Memory B cell (primary cell): Measurements from ENCODE around the gene PAIP2B.

Source experiments
- ATAC-seq: fragments of 150-1000 bp; cut with Tn5 transposase; 2 replicates; pipeline ENCODE4 v1.10.0; 2021; ENCODE audit warnings: low read depth, mild to moderate bottlenecking, moderate library complexity
- DNase-seq, 2 donors: peaks; one replicate each; pipeline ENCODE4 v3.0.0; 2022; ENCODE audit warnings: low spot score in 2 of 2
- H3K27ac Mint-ChIP-seq: one replicate; pipeline ENCODE4 v1.8.0; 2022; ENCODE audit warnings: mild to moderate bottlenecking, moderate library complexity, mixed read lengths
- H3K27me3 Mint-ChIP-seq: one replicate; pipeline ENCODE4 v1.8.0; 2022; ENCODE audit warnings: mixed read lengths
- H3K36me3 Mint-ChIP-seq: one replicate; pipeline ENCODE4 v1.8.0; 2022; ENCODE audit warnings: mild to moderate bottlenecking, mixed read lengths
- H3K4me1 Mint-ChIP-seq: one replicate; pipeline ENCODE4 v1.8.0; 2022; ENCODE audit warnings: mixed read lengths
- H3K4me3 Mint-ChIP-seq: one replicate; pipeline ENCODE4 v1.8.0; 2022; ENCODE audit warnings: mild to moderate bottlenecking, moderate library complexity, mixed read lengths
- H3K9me3 Mint-ChIP-seq: one replicate; pipeline ENCODE4 v1.8.0; 2022; ENCODE audit warnings: mixed read lengths

The PAIP2B gene

DNA sequence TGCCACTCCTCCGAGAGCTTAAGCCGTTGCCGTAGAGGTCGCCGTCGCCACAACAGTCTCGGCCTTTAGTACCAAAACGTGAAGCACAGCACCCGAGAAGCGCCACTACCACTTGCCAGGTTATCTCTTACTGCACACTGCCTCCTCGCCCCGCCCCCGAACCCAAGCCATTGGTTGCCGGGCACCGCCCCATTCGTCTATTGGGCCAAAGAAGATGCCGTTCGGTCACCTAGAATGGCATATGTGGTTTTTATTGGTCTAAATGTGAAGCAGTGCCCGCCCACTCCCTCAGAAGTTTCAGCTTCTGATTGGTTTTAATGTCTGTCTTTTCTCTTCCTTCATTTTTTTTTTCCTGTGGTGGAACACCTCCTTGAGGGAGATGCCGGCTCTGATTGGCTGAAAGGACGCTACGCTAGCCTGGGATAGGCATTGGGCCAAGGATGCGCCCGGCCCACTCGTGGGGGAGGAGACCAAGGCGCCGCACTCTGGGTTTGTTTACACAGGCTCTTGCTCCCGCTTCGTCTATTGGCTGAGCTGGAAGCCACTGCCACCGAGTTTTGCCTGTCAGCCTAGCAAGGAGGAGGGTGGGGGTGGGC, at the start of gene PAIP2B:
TSS of gene PAIP2B (minus strand) at position 139 of the 596 bp plus-strand sequence. CDS start 24,514 bp downstream, outside the sequence.
- peak; percentile 87 to 95 for DNase-seq
- Mint-ChIP-seq H3K9me3 (no peaks in the 10 kb centered on the region), H3K27me3 (no peaks in the 10 kb centered on the region), H3K36me3 (peaks cover 3% of the 10 kb centered on the region), H3K27ac (peak within 1 kb of the TSS; percentile 80), H3K4me1 (peaks cover 17% of the 10 kb centered on the region), H3K4me3 (peak within 1 kb of the TSS; percentile 95)
- ATAC-seq = peak; percentile 84

GRCh38 chr2:71275939-71276310, 49.0 kb upstream of the PAIP2B start:
- Mint-ChIP-seq H3K36me3 (peaks cover 2% of the 10 kb centered on the region), H3K4me3 (peak overlapping the region; percentile 74), H3K4me1 (peaks cover 5% of the 10 kb centered on the region), H3K9me3 (peaks cover 3% of the 10 kb centered on the region), H3K27me3 (peaks cover 36% of the 10 kb centered on the region), H3K27ac (no peak overlapping the region)
- ATAC-seq = peak; percentile 1
- no peak for DNase-seq

GRCh38 chr2:71269511-71270090, 42.7 kb upstream of the PAIP2B start:
- ATAC-seq (no peak), DNase-seq (no peak)
- Mint-ChIP-seq H3K4me1 (no peaks in the 10 kb centered on the region), H3K27ac (no peak overlapping the region), H3K36me3 (no peaks in the 10 kb centered on the region), H3K4me3 (no peak overlapping the region), H3K27me3 (peaks cover 26% of the 10 kb centered on the region), H3K9me3 (no peaks in the 10 kb centered on the region)

DNA sequence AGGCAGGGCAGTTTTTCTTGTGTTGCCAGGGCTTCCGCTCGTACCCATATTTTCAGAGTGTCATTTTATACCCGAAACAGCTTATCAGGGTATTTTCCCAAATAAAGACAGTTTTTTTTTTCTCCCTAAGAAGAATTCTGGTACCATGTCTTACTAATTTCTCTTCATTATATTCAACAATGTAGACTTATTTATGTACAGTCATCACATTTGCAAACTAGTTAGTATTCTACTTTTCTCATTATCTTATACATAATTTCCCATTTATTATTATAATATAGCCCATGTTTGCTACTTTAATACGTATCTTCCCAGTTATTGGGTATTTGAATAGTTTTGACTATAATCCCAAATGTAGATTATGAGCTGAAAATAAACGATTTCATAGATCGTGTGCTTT, 36.5 kb upstream of the PAIP2B start:
- no peak overlapping the region for H3K4me3 Mint-ChIP-seq
- DNase-seq = no peak
- H3K9me3 Mint-ChIP-seq = no peaks in the 10 kb centered on the region
- ATAC-seq = no peak
- H3K27me3 Mint-ChIP-seq = peaks cover 2% of the 10 kb centered on the region
- H3K36me3 Mint-ChIP-seq = no peaks in the 10 kb centered on the region
- no peak overlapping the region for H3K27ac Mint-ChIP-seq
- H3K4me1 Mint-ChIP-seq = no peaks in the 10 kb centered on the region

DNA sequence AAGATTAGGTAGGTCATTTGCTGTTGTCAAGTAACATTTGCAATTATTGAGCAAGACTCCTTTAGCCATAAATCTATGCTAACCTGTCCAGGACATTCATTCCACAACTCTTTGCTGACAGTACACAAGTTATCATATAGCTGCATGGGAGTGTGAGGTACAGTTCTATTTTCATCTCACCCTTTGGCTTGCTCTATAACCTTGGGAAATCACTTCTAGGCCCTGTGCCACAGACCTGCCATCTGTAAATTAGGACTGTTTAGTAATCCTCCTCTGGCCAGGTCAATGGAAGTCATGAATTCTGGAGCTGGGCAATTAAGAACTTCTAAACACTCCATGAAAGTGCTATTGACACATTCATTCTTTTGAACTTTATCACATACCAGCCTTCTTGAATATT, 34.6 kb upstream of the PAIP2B start:
- H3K27ac Mint-ChIP-seq = no peak overlapping the region
- H3K4me1 Mint-ChIP-seq = no peaks in the 10 kb centered on the region
- H3K9me3 Mint-ChIP-seq = no peaks in the 10 kb centered on the region
- ATAC-seq (no peak), DNase-seq (no peak)
- no peak overlapping the region for H3K4me3 Mint-ChIP-seq
- peaks cover under 1% of the 10 kb centered on the region for H3K27me3 Mint-ChIP-seq
- H3K36me3 Mint-ChIP-seq = no peaks in the 10 kb centered on the region

DNA sequence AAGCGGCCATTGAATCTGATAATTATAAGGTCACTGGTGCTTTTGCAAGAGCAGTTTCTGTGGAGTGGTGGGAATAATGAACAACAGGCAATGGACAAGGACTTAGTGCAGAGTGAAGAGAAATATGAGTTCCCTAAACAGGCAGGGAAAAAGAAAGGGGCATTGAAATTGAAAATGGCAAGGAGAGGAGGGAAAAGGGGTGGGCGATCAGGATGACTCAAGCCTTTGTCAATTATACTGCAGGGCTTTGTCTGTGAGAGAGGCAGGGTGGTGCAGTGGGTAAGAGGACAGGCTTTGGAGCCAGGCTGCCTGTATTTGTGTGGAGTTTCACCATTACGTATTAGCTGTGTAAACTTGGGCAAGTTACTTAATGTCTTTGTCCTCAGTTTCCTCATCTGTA, 29.5 kb upstream of the PAIP2B start:
- ATAC-seq = no peak
- H3K27me3 Mint-ChIP-seq = peaks cover 9% of the 10 kb centered on the region

DNA sequence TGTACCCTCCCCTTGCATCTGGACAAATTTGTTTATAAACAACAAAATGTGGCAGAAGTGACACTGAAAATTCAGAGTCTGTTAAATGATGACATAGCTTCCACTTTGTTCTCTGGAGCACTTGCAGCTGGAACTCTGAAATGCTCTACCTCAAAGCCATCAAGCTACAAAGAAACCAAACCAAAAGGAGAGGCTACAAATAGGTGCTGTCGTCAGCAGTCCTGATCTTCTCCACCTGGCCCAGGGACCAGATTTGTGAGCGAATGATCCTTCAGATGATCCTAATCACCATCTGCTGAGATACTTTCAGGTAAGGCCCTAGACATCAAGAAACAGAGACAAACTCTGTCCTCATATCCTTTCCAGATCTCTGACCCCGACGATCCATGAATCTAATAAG, 27.9 kb upstream of the PAIP2B start:
- H3K4me3 Mint-ChIP-seq = no peak overlapping the region
- H3K27me3 Mint-ChIP-seq = peaks cover 9% of the 10 kb centered on the region
- H3K4me1 Mint-ChIP-seq = no peaks in the 10 kb centered on the region
- DNase-seq = no peak
- no peak overlapping the region for H3K27ac Mint-ChIP-seq
- H3K36me3 Mint-ChIP-seq = no peaks in the 10 kb centered on the region
- ATAC-seq = no peak
- H3K9me3 Mint-ChIP-seq = peaks cover 7% of the 10 kb centered on the region

More for the DNA sequence above, 29.5 kb upstream of the PAIP2B start:
- Mint-ChIP-seq H3K4me3 (no peak overlapping the region), H3K9me3 (peaks cover 2% of the 10 kb centered on the region), H3K36me3 (no peaks in the 10 kb centered on the region), H3K27ac (no peak overlapping the region), H3K4me1 (no peaks in the 10 kb centered on the region)
- DNase-seq = no peak

GRCh38 chr2:71254078-71254477, 27.2 kb upstream of the PAIP2B start:
- no peak for ATAC-seq
- no peaks in the 10 kb centered on the region for H3K4me1 Mint-ChIP-seq
- H3K4me3 Mint-ChIP-seq = no peak overlapping the region
- H3K27ac Mint-ChIP-seq = no peak overlapping the region
- no peaks in the 10 kb centered on the region for H3K36me3 Mint-ChIP-seq
- peaks cover 7% of the 10 kb centered on the region for H3K9me3 Mint-ChIP-seq
- no peak for DNase-seq
- peaks cover 9% of the 10 kb centered on the region for H3K27me3 Mint-ChIP-seq

- Mint-ChIP-seq H3K27ac (no peak overlapping the region), H3K27me3 (peaks cover 9% of the 10 kb centered on the region), H3K9me3 (peaks cover 7% of the 10 kb centered on the region), H3K4me1 (no peaks in the 10 kb centered on the region), H3K36me3 (no peaks in the 10 kb centered on the region), H3K4me3 (no peak overlapping the region)
- ATAC-seq (no peak), DNase-seq (no peak)
Measured at GRCh38 chr2:71253476-71253875, 26.6 kb upstream of the PAIP2B start.

- ATAC-seq (no peak), DNase-seq (no peak)
- H3K36me3 Mint-ChIP-seq = no peaks in the 10 kb centered on the region
- no peak overlapping the region for H3K27ac Mint-ChIP-seq
- peaks cover 7% of the 10 kb centered on the region for H3K9me3 Mint-ChIP-seq
- H3K27me3 Mint-ChIP-seq = peaks cover 9% of the 10 kb centered on the region
- no peak overlapping the region for H3K4me3 Mint-ChIP-seq
- no peaks in the 10 kb centered on the region for H3K4me1 Mint-ChIP-seq
Measured at GRCh38 chr2:71252862-71253261, 26.0 kb upstream of the PAIP2B start.

DNA sequence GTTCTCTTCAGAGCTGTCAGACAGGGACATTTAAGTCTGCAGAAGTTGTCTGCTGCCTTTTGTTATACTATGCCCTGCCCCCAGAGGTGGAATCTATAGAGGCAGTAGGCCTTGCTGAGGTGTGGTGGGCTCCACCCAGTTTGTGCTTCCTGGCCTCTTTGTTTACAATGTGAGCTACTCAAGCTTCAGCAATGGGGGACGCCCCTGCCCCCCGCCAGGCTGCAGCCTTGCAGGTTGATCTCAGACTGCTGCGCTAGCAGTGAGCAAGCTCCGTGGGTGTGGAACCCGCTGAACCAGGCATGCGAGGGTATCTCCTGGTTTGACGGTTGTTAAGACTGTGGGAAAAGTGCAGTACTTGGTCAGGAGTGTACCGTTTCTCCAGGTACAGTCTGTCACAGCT, 24.0 kb upstream of the PAIP2B start:
- peaks cover 5% of the 10 kb centered on the region for H3K27me3 Mint-ChIP-seq
- DNase-seq = no peak
- H3K4me1 Mint-ChIP-seq = peaks cover 4% of the 10 kb centered on the region
- H3K27ac Mint-ChIP-seq = no peak overlapping the region
- no peaks in the 10 kb centered on the region for H3K36me3 Mint-ChIP-seq
- no peak overlapping the region for H3K4me3 Mint-ChIP-seq
- H3K9me3 Mint-ChIP-seq = peaks cover 8% of the 10 kb centered on the region
- ATAC-seq = no peak

DNA sequence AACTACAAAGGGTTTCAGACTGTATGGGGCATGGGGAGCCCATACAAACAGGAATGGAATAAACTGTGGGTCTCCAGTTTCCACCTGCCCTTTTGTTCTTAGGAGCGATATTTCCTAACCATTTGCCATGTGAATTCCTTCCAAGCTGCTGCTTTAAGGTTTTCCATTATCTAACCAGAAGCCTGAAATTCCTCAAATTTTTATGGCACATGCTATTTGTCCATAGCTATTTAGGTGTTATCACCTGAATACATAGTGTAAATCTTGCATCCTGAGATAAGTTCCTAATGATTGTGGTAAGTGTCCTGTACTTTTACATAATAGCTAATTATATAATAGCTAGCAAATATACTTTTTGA, 17.4 kb upstream of the PAIP2B start:
- H3K9me3 Mint-ChIP-seq = peaks cover 3% of the 10 kb centered on the region
- no peak for DNase-seq
- no peak overlapping the region for H3K4me3 Mint-ChIP-seq
- no peak for ATAC-seq
- peaks cover 9% of the 10 kb centered on the region for H3K4me1 Mint-ChIP-seq
- H3K36me3 Mint-ChIP-seq = no peaks in the 10 kb centered on the region
- no peak overlapping the region for H3K27ac Mint-ChIP-seq
- H3K27me3 Mint-ChIP-seq = peaks cover 6% of the 10 kb centered on the region

GRCh38 chr2:71243634-71244301, 16.9 kb upstream of the PAIP2B start:
- peaks cover 3% of the 10 kb centered on the region for H3K9me3 Mint-ChIP-seq
- H3K27ac Mint-ChIP-seq = no peak overlapping the region
- ATAC-seq = no peak
- peaks cover 6% of the 10 kb centered on the region for H3K27me3 Mint-ChIP-seq
- H3K4me1 Mint-ChIP-seq = peaks cover 9% of the 10 kb centered on the region
- no peak overlapping the region for H3K4me3 Mint-ChIP-seq
- no peak for DNase-seq
- no peaks in the 10 kb centered on the region for H3K36me3 Mint-ChIP-seq

DNA sequence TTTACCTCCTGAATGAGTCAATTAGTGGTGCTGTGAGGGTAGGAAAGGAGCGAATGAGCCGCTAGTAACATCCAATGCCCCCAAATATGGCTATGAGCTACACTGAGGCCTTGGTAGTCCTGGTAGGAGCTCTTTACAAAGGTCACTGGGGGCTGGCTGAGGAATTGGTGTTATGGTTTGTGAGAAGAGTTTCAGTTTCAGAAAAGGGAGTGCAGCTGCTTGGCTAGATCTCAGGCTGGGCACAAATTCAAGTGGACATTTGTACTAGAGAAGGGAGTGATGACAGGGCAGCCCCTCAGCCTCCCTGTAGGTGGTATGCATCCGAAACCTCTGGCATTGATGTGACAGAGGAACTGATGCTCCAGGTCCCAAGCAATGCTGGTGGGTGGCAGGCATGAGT, 13.9 kb upstream of the PAIP2B start:
- DNase-seq (no peak), ATAC-seq (no peak)
- H3K9me3 Mint-ChIP-seq = peaks cover 2% of the 10 kb centered on the region
- H3K27ac Mint-ChIP-seq = no peak overlapping the region
- H3K27me3 Mint-ChIP-seq = peaks cover 8% of the 10 kb centered on the region
- no peak overlapping the region for H3K4me3 Mint-ChIP-seq
- peaks cover 15% of the 10 kb centered on the region for H3K4me1 Mint-ChIP-seq
- no peaks in the 10 kb centered on the region for H3K36me3 Mint-ChIP-seq

- ATAC-seq (no peak), DNase-seq (no peak)
- Mint-ChIP-seq H3K9me3 (peaks cover 4% of the 10 kb centered on the region), H3K4me1 (peaks cover 16% of the 10 kb centered on the region), H3K27me3 (peaks cover 8% of the 10 kb centered on the region), H3K27ac (no peak overlapping the region), H3K36me3 (no peaks in the 10 kb centered on the region), H3K4me3 (no peak overlapping the region)
Measured at GRCh38 chr2:71238089-71238488, 11.2 kb upstream of the PAIP2B start.
